ENCODE results near the gene HDAC4. TPM values are rescaled to one million over a fixed set of nuclear protein-coding genes. Genes with fewer than 3 reads are reported as not detected.

HDAC4 gene
- polyA plus RNA-seq, 3 donors, result 4.4 to 10.9 (median 5.6) TPM

DNA sequence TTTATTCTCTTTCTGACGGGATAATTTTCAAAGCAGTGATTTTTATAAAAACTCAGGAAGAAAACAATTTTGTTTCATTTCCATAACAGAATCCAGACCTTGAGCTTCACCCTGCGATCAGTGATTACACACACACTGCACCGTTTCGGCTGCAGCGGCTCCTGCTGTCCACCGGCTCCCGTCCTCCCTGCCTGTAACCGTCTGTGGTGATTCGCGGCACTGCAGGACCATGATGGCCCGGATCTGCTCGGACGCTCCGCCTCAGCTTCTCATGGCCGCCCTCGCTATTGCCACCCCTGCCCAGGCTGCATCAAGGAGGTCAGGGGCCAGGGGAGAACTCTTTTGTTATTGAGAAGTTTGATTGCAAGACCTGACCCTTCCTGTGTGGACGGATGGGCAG lies 306.9 kb downstream of the HDAC4 start:
- WGBS, 3 donors, result 78 to 88% (median 87%) methylated on average over 17 of the region's 17 CpGs

DNA sequence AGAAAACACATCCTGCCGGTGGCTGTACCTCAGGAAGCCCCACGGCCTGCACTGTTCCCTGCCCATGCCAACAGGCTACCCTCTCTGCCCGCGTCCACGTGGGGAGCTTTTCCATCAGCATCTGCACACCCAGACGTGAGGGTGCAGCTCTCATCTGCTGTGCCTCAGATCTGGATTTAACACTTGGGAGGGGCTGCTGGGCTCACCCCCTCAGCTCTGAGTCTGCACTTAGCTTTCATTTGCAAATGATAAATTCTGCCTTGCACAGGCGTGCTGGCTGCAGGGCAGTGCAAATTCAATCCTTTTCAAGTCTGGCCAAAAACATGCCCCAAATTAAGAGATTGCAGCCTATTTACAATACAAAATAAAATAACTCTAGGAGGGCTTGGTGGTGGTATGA lies 307.3 kb downstream of the HDAC4 start:
- 58 to 81% (median 78%) methylated on average over 7 of the region's 7 CpGs for WGBS, 3 donors
- H3K27ac ChIP-seq (ENCODE audit: low read depth, low read length), result no peak overlapping the region

More for the DNA sequence above, 306.9 kb downstream of the HDAC4 start:
- H3K27ac ChIP-seq (ENCODE audit: low read depth, low read length), result no peak overlapping the region

DNA sequence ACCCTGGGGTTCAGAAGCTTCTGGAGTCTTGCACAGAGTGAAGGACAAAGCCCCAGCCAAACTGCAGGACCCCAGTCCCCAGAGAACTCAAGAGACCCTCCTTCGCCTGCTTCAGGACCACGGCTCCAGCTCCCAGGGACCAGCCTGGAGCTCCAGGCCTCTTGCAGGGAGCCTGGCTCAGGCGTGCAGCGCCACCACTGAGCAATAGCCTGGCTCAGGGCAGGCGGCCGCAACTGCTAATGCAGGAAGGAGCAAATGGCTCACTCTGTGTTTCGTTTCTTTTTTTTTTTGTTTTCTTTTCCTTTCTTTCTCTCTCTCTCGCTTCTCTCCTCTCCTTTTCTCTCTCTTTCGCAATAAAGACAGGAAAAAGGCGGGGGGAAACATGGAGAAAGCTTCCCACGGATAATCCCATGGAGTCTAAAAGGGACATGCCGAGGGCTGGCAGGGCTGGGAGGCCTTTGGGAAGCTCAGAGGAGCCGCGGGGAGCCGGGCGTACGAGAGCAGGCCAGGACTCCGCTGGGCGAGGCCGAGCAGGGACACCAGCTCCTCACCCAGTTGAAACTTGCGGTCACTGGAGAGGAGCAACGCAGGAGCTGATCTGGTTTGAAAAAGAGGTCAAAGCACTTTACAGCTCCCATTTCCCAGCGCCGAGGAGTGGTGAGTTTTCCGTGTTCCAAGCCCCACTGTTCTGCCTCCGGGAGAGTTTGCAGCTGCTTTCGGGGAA lies 308.1 kb downstream of the HDAC4 start:
- no peak overlapping the region for H3K27ac ChIP-seq (ENCODE audit: low read depth, low read length)
- WGBS, 3 donors, result 72 to 85% (median 78%) methylated on average over 27 of the region's 27 CpGs

DNA sequence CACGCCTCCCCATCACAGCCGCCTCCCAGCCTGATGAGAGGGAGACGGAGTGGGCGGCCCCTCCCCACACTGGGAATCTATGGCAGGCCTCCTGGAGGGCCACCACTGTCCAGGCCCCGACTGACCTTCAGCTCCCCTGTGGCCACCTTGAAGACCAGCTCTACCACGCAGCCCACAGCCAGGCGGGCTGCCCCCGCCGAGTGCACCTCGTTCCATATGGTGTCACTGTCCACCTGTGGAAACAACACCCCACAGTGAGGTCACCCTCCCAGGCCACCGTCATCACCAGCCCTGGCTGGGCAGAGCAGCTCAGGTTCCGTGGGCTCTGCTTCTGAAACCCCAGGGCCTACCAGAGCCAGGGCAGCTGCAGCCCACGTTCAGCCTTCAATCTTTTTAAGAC lies 310.9 kb downstream of the HDAC4 start:
- H3K27ac ChIP-seq (ENCODE audit: low read depth, low read length), result no peak overlapping the region

DNA sequence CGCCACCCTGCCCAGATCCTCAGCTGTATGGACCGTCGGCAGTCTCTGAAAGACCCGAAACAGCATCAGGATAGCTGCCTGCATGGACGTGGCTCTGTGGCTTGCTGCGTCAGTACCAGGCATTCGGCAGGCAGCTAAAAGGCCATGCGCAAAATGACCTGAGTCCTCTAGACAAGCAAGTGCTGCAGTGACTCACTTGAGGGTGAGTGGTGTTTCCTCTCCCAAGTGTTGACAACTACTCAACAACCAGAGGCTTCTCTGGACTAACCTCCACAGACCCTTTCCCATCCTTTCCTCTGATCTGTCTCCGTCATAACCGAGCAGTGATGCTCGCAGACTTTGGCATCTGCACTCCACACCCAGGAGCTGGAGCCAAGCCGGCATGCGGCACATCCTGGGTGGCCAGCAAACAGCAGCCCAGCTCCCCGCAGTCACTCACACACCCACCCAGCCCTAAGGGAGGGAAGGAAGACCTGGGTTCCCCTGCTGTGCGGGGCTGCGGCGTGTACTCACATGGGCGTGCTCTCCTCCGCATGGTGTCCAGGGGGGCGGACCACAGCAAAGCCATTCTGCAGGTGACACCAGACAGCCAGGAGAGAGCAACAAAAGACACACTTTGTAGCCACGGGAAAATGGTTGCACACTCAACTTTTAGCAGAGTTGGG lies 313.6 kb downstream of the HDAC4 start:
- 93 to 97% (median 96%) methylated on average over 21 of the region's 21 CpGs for WGBS, 3 donors
- H3K27ac ChIP-seq (ENCODE audit: low read depth, low read length), result no peak overlapping the region

More for the DNA sequence above, 310.9 kb downstream of the HDAC4 start:
- WGBS, 3 donors, result 93 to 94% (median 93%) methylated on average over 13 of the region's 13 CpGs

DNA sequence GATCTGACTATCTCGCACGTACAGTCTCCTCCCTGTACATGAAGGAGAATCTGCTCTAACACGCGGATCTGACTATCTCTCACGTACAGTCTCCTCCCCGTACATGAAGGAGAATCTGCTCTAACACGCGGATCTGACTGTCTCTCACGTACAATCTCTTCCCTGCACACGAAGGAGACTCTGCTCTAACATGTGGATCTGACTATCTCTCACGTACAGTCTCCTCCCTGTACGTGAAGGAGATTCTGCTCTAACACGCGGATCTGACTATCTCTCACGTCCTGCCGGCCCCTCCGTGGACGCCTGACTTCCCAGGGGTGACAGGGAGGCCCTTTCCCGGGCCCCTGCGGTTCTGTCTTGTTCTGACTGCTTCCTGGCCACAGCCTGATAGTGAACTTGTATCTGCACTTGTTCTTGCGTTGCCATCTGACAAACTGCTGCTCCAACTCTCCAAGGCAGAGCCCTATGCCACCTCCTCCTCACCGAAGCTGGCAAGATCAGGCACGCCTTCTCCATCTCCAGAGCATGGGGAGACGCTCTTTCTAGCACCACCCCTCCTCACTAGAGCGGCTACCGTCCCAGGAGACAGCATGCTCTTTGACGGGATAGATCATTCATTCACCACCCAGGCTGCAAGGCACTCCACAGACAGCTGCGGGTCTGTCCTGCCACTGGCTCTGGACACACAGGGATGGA lies 314.3 kb downstream of the HDAC4 start:
- 89 to 93% (median 91%) methylated on average over 28 of the region's 28 CpGs for WGBS, 3 donors

DNA sequence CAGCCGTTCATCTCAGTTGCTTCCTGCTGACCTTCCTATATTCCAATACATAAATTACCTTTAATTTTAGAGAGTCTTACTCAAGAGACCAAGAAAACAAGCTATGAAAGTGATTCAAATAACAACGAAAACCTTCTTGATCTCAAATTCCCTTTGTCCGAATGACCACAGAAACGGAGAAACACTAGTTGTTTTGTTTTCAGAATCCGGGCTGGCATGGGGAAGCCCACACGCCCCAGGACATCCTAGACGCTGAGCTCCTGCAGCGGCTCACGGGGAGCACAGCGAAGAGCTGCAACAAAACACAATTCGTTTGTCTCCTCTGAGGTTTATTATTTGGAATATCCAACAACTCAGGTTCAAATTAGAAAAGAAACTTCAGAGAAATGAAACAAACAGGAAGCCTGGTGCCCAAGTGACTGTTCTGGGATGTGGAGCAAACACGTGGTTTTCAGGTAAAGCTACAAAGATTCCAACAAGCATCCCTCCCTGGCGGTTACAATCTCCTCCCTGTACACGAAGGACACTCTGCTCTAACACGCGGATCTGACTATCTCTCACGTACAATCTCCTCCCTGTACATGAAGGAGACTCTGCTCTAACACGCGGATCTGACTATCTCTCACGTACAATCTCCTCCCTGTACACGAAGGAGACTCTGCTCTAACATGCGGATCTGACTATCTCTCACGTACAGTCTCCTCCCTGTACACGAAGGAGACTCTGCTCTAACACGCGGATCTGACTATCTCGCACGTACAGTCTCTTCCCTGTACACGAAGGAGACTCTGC lies 315.4 kb downstream of the HDAC4 start:
- no peak overlapping the region for H3K27ac ChIP-seq (ENCODE audit: low read depth, low read length)
- WGBS, 3 donors, result 86 to 91% (median 90%) methylated on average over 28 to 29 of the region's 29 CpGs

More for the DNA sequence above, 314.3 kb downstream of the HDAC4 start:
- H3K27ac ChIP-seq (ENCODE audit: low read depth, low read length), result no peak overlapping the region

DNA sequence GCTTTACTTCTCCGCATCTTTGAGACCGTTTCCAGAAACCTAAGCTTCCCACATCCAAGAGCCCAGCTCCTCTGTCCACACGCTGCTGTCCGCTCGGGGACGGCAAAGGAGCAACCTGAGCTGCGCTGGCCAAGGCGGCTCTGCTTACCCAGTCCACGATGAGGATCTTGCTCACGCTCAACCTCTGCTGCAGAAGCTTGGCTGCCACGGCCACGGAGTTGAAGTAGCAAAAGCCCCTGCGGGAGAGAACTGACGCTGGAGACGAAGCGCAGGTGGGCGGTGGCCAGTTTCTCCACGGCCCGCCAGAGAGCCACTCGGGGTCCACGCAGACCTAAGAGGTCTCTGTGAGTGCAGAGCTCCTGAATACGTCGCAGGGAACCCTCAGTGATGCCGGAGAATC lies 316.8 kb downstream of the HDAC4 start:
- WGBS, 3 donors, result 95 to 96% (median 95%) methylated on average over 24 of the region's 24 CpGs
- no peak overlapping the region for H3K27ac ChIP-seq (ENCODE audit: low read depth, low read length)

DNA sequence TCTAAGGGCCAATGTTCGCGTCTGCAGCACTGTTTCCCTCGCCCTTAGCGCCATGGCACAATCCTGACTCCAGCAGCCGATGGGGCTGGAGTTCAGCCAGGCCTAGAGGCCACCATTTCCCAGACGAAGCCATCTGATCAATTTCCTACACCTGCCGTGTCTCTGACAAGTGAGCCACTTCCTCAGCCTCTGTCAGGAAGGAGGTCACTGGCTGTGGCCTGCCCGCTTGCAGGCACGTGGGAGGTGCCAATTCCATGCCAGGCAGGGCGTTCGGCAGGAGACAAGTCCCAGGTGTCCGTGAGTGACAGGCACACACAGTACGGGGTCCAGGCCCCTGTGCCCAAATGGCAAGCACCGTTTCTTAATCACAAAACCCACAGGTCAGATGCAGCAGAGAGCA lies 318.4 kb downstream of the HDAC4 start:
- H3K27ac ChIP-seq (ENCODE audit: low read depth, low read length), result no peak overlapping the region
- 79 to 82% (median 79%) methylated on average over 14 of the region's 14 CpGs for WGBS, 3 donors

DNA sequence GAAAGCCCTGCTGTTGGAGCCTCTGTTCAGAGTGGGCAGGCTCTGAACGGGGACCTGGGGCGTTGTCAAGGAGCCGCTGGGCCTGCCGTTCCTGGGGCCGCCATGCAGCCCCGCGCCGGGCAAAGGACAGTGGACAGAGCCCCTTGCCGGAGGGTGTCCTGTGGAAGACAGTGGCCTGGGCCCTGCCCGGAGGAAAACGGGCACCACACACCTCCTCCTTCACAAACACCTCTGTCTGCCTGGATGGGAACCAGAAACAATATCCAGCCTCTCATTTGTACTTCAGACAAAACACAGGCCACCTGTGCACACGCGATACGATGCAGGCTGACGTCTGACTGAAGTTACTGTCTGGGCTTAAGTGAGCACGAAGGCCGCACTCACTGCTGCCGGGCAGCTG lies 319.2 kb downstream of the HDAC4 start:
- WGBS, 3 donors, result 83 to 87% (median 84%) methylated on average over 18 of the region's 18 CpGs
- H3K27ac ChIP-seq (ENCODE audit: low read depth, low read length), result no peak overlapping the region

DNA sequence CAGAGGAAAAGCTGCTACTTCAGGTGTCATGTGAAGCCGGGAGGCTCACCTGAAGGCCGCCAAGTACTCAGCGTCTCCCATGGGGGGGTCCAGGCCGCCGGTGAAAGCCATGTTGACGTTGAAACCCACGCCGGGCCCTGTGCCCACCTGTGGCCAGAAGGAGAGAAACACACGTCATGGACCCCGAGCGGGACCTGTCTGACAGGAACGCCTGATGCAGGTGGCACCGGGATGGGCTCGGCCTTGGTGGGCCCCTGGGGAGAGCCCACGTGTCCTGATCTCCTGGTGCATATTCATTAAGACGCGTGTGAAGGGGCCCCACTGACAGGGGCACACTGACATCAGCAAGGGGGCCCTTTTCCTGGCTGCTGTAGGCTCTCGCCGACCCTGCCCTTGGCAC lies 319.8 kb downstream of the HDAC4 start:
- no peak overlapping the region for H3K27ac ChIP-seq (ENCODE audit: low read depth, low read length)
- 92 to 94% (median 93%) methylated on average over 19 of the region's 19 CpGs for WGBS, 3 donors

DNA sequence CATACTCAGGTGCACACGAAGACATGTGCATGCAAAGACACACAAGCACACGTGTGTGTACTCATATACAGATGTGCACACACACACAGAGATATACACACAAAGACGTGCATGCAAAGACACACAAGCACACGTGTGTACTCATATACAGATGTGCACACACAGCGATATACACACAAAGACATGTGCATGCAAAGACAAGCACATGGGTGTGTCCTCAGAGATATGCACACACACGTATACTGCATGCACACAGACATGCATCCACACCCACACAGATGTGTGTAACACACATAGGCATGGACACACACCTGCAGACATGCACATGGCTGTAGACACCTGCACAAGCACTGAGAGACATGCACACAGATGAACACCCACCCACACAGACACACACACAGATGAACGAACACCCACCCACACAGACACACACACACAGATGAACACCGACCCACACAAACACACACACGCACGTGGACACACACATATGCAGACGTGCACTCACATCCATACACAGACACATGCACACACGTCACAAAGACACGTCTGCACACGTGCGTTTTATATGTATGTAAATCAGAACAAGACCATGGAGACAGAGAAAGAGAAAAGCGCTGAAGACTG lies 321.0 kb downstream of the HDAC4 start:
- H3K27ac ChIP-seq (ENCODE audit: low read depth, low read length), result no peak overlapping the region
- 88 to 93% (median 88%) methylated on average over 16 of the region's 16 CpGs for WGBS, 3 donors

DNA sequence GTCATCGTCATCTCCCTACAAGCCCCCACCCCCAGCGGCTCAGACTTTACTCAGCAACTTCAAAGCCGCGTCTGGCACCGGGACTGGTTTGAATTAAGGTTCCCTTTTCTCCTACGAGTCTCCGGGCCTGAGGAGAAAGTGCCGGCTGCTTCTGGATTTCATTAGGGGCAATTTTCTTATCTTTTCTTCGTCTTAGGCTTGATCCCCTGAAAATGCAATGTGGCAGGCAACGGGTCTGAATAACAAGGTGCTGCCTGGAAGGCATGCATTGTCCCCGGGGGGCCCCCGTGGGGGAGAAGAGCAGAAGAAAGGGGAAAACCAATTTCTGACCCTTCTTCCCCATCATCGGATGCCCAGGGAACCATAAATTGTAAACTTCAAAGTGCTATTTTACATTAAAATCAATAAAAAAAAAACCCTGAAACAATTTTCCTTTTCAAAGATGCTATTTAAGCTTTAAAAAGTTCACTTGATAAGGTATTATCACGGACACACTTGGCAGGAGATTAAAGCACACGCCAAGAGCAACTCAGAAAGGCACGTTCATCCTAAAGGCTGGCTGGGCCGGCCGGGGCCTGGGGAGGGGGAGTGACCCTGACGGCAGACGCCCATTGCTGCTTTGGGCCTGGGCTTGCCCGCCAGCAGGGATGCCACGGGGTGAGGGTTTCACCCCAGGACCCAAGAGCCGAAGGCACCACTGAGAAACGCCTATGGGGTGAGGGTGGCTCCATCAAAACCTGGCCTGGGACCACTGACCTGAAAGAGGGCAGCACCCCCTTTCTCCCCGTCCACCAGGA lies 322.5 kb downstream of the HDAC4 start:
- 88 to 91% (median 90%) methylated on average over 25 of the region's 25 CpGs for WGBS, 3 donors

DNA sequence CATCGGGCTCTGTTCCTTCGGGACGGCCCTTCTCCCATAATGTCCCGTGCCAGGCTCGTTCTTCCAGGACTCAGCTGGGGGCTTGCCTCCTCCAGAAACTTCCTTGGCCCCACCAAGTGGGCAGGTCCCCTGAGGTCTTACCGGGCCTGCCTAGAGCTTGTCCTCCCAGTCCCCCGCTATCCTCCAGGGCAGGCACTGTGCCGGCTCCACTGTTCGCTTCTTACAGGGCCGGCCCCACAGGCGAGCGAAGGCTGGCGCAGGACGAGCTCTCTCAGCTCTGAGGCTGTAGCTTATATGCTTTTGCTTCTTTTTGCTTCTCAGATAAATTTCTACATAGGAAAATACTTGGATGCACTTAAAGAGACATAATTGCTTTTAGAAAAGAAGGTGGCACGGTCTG lies 323.6 kb downstream of the HDAC4 start:
- H3K27ac ChIP-seq (ENCODE audit: low read depth, low read length), result no peak overlapping the region
- 96 to 97% (median 97%) methylated on average over 15 of the region's 15 CpGs for WGBS, 3 donors

More for the DNA sequence above, 322.5 kb downstream of the HDAC4 start:
- H3K27ac ChIP-seq (ENCODE audit: low read depth, low read length), result no peak overlapping the region

DNA sequence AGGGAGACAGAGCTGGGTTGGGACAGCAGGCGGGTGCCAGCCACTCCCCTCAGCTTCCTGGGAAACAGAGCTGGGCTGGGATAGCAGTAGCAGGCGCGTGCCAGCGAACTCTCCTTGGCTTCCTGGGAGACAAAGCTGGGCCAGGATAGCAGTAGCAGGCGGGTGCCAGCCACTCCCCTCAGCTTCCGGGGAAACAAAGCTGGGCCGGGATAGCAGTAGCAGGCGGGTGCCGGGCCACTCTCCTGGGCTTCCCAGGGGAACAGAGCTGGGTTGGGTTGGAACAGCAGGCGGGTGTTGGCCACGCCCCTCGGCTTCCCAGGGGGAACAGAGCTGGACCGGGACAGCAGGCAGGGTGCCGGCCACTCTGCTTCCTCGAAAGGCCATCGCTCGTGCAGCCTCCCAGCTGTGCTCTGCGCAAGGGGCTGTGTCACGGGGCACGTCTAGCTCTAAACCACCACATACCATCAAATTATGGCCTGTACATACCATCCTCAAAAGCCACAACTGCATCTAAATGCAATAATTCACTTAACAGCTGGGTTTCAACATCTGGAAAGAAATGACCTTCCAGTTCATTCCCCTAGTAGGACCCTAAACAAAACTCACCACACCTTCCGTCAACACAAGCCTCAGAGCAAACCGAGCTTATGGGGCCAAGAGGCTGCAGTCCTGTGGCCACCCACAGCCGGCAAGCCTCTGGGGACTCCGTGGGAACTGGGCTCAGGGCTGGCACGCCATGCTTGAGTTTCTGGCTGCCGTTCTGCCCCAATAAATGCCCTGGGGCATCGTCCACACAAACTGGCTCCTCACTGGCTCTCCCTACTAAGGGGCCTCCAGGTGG lies 324.7 kb downstream of the HDAC4 start:
- H3K27ac ChIP-seq (ENCODE audit: low read depth, low read length), result no peak overlapping the region
- WGBS, 3 donors, result 68 to 76% (median 75%) methylated on average over 26 to 27 of the region's 27 CpGs

DNA sequence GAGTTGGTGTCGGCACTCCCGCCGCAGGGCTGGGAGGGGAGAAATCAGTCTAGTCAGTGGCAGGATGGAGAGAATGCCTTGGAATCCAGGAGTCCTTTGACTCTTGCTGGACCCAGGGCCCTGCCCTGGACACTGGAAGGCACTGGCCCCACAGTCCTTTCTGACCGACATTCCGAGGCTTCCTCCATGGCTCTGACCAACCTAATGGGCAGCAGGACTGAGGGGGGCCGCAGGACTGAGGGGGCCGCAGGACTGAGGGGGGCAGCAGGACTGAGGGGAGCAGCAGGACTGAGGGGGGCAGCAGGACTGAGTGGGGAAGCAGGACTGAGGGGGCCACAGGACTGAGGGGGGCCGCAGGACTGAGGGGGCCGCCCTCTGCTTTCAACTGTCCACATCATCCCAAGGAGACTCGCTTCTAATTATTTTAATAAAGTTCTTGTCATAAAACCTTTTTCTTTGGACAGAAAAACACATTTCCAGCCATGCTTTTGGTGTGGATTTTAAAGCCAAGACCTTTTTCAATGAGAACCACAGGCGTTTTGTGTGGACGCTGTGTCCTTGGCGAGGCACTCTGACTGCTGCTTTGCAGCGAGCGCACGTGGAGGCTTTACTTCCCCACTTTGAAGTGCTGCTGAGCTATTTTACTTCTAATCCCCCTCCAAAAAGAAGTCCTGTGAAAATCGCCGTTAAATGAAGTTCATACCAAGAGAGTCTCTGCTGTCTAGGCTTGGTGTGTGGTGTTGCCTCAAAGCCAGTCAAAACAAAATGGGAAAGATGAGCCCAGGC lies 326.9 kb downstream of the HDAC4 start:
- 91 to 97% (median 94%) methylated on average over 18 of the region's 18 CpGs for WGBS, 3 donors
- H3K27ac ChIP-seq (ENCODE audit: low read depth, low read length), result no peak overlapping the region
